Activated gamma-delta T cell treated with anti-CD3 and anti-CD28 coated beads, Interleukin-2, amount 50 U/mL, for 16 hours (primary cell): Measurements from ENCODE around the gene PCDHGA9.
"Not testable (repeated sequence)": the region's sequence is repeated elsewhere in the genome, so short reads cannot be mapped to it uniquely, and the experiment has no call there.

Experiments
- DNase-seq: peaks from one replicate; pipeline ENCODE4 v3.0.0-alpha.2; 2020; ENCODE audit warnings: low read depth

The PCDHGA9 gene

GRCh38 chr5:141402553-141403243 lies at the start of gene PCDHGA9:
Gene PCDHGA9 (plus strand): TSS chr5:141402778. CDS start chr5:141402953, 175 bp downstream.
- no peak for DNase-seq

- no peak for DNase-seq
Observed at GRCh38 chr5:141354900-141355469, 47.6 kb upstream of the PCDHGA9 start, which contains the start of gene PCDHGA4. Gene PCDHGA4 (plus strand): TSS chr5:141355021. CDS start chr5:141355108, 87 bp downstream.

GRCh38 chr5:141355641-141356040 lies 46.9 kb upstream of the PCDHGA9 start:
- DNase-seq = no peak

- DNase-seq = no peak
Observed at GRCh38 chr5:141356133-141356532, 46.4 kb upstream of the PCDHGA9 start.

GRCh38 chr5:141356950-141357349 lies 45.6 kb upstream of the PCDHGA9 start:
- DNase-seq = no peak

- DNase-seq = no peak
Observed at GRCh38 chr5:141359790-141360426, 42.7 kb upstream of the PCDHGA9 start, which contains the start of gene PCDHGB2. Gene PCDHGB2 (plus strand): TSS chr5:141359994. CDS start chr5:141360136, 142 bp downstream.

- no peak for DNase-seq
Observed at GRCh38 chr5:141360685-141361084, 41.9 kb upstream of the PCDHGA9 start.

- no peak for DNase-seq
Observed at GRCh38 chr5:141362719-141363118, 39.9 kb upstream of the PCDHGA9 start.

- no peak for DNase-seq
Observed at GRCh38 chr5:141363952-141364660, 38.5 kb upstream of the PCDHGA9 start, which contains the start of gene PCDHGA5. Gene PCDHGA5 (plus strand): TSS chr5:141364162. CDS start chr5:141364331, 169 bp downstream.

GRCh38 chr5:141366016-141366896 lies 36.3 kb upstream of the PCDHGA9 start:
- DNase-seq = no peak

- DNase-seq = no peak
Observed at GRCh38 chr5:141369994-141370848, 32.4 kb upstream of the PCDHGA9 start, which contains the start of gene PCDHGB3. Gene PCDHGB3 (plus strand): TSS chr5:141370242. CDS start chr5:141370395, 153 bp downstream.

GRCh38 chr5:141371572-141372475 lies 30.8 kb upstream of the PCDHGA9 start:
- no peak for DNase-seq

- no peak for DNase-seq
Observed at GRCh38 chr5:141373673-141374317, 28.8 kb upstream of the PCDHGA9 start, which contains the start of gene PCDHGA6. Gene PCDHGA6 (plus strand): TSS chr5:141373891. CDS start chr5:141374084, 193 bp downstream.

- no peak for DNase-seq
Observed at GRCh38 chr5:141374627-141375026, 28.0 kb upstream of the PCDHGA9 start.

GRCh38 chr5:141375444-141376155 lies 27.0 kb upstream of the PCDHGA9 start:
- not testable (repeated sequence) for DNase-seq

- no peak for DNase-seq
Observed at GRCh38 chr5:141382469-141383294, 19.9 kb upstream of the PCDHGA9 start, which contains the start of gene PCDHGA7. Gene PCDHGA7 (plus strand): TSS chr5:141382742. CDS start chr5:141382900, 158 bp downstream.

- DNase-seq = no peak
Observed at GRCh38 chr5:141383345-141383744, 19.2 kb upstream of the PCDHGA9 start.
